GM04503 (cell line): ENCODE results near the gene MREG.

Experiments used
- DNase-seq: peaks from one replicate; pipeline ENCODE4 v3.0.0-alpha.2; 2012; ENCODE audit warnings: low read depth

Gene MREG

GRCh38 chr2:215918901-215919599 is 94.3 kb downstream of the MREG start:
- DNase-seq = no peak

GRCh38 chr2:215917953-215918620 is 95.3 kb downstream of the MREG start:
- DNase-seq = no peak

- no peak for DNase-seq
These were observed 97.9 kb downstream of the MREG start for GRCh38 chr2:215915441-215915840.

GRCh38 chr2:215914777-215915165 is 98.6 kb downstream of the MREG start:
- DNase-seq = no peak

GRCh38 chr2:215914054-215914776 is 99.1 kb downstream of the MREG start:
- no peak for DNase-seq

- no peak for DNase-seq
These were observed 101.0 kb downstream of the MREG start for GRCh38 chr2:215912299-215912842.

- DNase-seq = no peak
These were observed 101.9 kb downstream of the MREG start for GRCh38 chr2:215911301-215912085.

GRCh38 chr2:215910180-215910579 is 103.2 kb downstream of the MREG start:
- DNase-seq = no peak

GRCh38 chr2:215907147-215907546 is 106.2 kb downstream of the MREG start:
- DNase-seq = no peak

- no peak for DNase-seq
These were observed 106.9 kb downstream of the MREG start for GRCh38 chr2:215906458-215906857.

- no peak for DNase-seq
These were observed 107.7 kb downstream of the MREG start for GRCh38 chr2:215905691-215906090.

- DNase-seq = no peak
These were observed 109.2 kb downstream of the MREG start for GRCh38 chr2:215904101-215904500.

GRCh38 chr2:215903203-215903602 is 110.1 kb downstream of the MREG start:
- no peak for DNase-seq

GRCh38 chr2:215901796-215902195 is 111.6 kb downstream of the MREG start:
- DNase-seq = no peak

- DNase-seq = no peak
These were observed 112.5 kb downstream of the MREG start for GRCh38 chr2:215900843-215901242.

- peak; percentile 85 for DNase-seq
These were observed 113.1 kb downstream of the MREG start for GRCh38 chr2:215900203-215900611.

GRCh38 chr2:215899141-215900074 is 113.9 kb downstream of the MREG start:
- peak; percentile 78 for DNase-seq

GRCh38 chr2:215898363-215898762 is 115.0 kb downstream of the MREG start:
- no peak for DNase-seq

GRCh38 chr2:215896921-215897320 is 116.4 kb downstream of the MREG start:
- no peak for DNase-seq

GRCh38 chr2:215895330-215895729 is 118.0 kb downstream of the MREG start:
- DNase-seq = no peak
